GM12874 (cell line): ENCODE measurements around the gene MAP3K14.

Experiments used
- TF ChIP-seq, protein P1 (sequence below): IDR thresholded peaks from 2 replicates; pipeline ENCODE4 v1.5.1; 2011; ENCODE audit warnings: low read depth, mild to moderate bottlenecking, control low read depth, low read length, moderate library complexity; ENCODE audit not compliant: insufficient read depth

MAP3K14 gene

DNA sequence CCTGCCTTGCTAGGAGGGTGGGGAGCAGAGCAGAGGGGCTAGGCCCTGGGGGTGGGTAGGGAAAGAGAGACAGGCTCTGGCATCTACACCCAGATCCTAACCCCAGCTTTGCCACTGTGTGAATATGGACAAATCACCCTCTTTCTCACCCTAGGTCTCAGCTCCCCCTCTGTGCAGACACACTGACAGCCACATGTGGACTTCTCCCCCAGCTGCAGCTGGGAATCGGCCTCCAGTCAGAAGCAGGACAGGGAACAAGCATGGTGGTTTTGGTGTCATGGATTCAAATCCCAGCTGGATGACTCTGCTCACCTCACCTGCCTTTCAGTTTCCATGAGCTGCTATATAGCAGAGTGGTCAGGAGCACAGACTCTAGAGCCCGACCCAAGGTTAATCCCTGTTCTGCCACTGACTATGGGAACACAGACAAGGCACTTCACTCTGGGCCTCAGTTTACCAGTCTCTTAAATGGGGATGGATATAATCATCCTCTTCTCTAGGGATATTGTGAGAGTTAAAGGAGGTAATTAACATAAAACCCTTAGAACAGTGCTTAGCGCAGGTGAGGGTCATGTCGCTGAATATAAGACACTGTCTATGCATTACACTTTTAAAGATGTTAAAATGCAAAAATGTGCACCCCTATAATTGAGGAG, 26.2 kb upstream of the MAP3K14 start:
- TF ChIP-seq, protein P1, sequence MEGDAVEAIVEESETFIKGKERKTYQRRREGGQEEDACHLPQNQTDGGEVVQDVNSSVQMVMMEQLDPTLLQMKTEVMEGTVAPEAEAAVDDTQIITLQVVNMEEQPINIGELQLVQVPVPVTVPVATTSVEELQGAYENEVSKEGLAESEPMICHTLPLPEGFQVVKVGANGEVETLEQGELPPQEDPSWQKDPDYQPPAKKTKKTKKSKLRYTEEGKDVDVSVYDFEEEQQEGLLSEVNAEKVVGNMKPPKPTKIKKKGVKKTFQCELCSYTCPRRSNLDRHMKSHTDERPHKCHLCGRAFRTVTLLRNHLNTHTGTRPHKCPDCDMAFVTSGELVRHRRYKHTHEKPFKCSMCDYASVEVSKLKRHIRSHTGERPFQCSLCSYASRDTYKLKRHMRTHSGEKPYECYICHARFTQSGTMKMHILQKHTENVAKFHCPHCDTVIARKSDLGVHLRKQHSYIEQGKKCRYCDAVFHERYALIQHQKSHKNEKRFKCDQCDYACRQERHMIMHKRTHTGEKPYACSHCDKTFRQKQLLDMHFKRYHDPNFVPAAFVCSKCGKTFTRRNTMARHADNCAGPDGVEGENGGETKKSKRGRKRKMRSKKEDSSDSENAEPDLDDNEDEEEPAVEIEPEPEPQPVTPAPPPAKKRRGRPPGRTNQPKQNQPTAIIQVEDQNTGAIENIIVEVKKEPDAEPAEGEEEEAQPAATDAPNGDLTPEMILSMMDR = no peak

DNA sequence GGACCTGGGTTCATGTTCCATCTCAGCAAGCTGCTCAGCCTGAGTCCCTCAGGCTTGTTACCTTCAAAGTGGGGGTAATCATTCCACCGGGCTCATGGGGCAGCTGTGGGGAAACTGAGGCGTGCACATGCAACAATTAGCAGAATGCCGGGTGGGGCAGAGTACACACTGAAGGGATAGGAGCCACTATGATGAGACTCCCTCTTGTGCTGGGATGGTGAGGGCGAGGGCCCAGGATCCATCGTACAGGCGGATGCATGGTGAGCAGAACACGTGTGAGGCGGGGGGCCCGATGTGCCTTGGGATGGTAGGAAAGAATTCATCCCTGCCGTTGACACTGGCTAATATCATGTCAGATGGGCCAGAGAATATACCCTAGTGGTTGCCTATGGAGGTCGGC, 25.5 kb upstream of the MAP3K14 start:
- TF ChIP-seq, protein P1 = no peak

DNA sequence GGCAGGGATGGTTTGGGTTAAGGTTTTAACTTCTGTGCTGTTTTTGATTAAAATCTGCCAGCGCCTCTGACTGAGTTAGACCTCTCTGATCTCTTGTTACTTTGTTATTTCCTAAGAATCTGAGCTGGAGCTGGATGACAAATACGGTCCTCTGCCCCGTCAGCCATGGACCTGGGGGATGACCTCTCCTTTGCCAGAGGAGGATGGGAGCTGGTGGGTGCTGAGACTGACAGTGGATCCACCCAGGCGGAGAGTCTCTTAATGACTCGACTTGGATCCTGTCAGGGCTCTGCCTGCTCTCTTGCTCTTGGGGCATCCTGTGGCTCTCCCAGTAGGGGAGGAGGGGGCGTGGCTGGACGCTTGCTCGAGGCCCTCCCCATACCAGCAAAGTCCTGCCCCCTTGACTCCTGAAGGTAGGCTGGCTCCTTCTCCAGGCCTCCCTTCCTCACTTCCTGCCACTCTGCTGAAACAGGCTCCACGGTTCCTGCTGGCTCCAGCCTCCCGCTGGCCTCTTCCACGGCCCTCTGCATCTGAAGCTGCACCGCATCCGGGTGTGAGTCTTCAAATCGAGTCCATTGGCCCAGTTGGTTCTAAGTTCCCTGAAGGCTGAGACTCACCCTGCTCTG, 24.8 kb upstream of the MAP3K14 start:
- TF ChIP-seq, protein P1 = no peak

DNA sequence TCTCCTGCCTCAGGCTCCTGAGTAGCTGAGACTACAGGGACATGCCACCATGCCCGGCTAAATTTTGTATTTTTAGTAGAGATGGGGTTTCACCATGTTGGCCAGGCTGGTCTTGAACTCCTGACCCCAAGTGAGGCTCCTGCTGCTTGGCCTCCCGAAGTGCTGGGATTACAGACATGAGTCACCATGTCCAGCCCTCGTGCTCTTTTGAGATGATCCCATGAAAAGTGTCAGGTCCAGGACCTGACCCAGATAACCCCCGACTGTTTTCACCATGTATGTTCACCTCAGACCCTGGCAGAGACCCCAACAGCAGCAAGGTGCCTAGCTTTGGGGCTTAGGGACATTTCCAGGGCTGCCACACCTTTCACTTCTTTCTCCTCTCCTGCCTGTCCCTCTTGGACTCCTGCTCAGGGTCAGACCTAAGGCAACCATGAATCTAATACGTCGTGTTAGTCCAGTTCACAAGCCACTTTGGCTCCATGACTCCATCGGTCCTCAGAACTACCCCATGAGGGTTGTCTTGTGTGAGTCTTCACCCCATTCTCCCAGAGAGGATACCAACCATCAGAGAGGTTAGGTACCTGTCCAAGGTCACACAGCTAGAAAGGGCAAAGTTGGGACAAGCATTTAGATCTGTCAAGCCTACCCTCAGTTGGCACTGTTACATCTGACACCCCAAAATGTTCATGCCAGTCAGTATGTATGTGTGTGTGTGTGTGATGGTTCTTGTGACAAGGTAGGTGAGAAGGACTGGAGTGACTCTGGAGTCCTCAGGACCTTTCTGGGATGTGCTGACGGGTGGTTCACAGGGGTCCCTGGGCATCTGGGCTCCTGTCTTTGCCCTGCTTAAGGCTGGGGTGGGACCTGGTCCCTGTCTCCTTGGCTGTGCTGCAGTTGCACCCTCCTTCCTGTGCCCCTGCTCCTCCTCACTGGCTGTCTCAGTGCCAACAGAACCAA, 23.1 kb upstream of the MAP3K14 start:
- TF ChIP-seq, protein P1 = no peak

DNA sequence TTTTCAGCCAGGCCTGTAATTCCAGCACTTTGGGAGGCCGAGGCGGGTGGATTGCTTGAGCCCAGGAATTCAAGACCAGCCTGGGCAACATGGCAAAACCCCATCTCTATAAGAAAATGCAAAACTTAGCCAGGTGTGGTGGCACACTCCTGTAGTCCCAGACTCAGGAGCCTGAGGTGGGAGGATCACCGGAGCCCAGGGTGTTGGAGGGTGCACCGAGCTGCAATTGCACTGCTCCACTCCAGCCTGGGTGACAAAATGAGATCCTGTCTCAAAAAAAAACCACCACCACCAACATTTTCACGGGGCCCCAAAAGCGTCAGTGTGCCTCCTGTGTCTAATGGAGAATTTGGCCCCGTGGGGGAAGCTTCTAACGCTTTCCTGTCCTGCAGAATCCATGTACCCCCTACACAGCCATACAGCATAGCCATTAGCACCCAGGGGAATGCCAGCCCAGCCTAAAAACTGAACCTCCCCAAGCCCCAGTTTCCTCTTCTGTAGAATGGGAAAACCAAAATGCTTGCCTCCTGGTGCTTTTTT, 22.2 kb upstream of the MAP3K14 start:
- TF ChIP-seq, protein P1 = no peak

DNA sequence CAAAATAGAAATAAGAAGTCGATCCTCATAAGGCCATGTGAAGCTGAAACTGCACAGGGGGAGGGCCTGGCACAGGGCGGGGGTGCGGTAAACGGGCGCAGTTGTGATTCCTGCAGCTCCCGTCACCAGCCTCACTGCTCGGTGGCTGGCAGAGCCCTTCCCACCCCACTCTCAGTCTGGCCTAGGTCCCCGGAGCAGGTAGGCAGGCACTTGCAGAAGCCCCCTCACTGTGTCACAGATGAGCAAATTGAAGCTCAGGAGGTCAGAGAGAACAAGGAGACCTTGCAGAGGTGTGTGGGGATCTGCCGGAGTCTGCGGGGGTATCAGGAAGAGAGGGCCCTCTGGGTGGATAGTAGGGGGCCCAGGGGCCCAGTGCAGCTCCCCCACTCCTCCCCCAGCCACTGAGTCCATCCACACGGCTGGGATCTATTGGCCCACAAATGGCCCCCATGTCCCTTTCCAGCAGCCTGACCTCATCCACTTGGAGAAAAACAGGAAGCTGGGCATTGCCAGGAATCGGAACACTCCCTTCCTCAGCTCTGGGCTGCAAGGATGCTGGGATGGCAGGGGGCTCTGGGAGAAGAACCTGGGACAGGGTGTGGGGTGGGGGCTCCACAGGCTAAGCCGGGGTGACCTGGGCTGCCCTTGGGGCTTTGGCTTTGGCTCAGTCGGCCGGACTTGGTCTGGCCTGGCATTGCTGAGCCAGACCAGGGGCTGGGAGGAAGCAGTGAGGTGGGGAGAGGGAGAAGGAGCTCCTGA, 21.4 kb upstream of the MAP3K14 start:
- TF ChIP-seq, protein P1 = no peak
